GM21576 (cell line): ENCODE measurements around the gene MADD.
"Not testable (repeated sequence)": the region's sequence is repeated elsewhere in the genome, so short reads cannot be mapped to it uniquely, and the experiment has no call there.

Experiments
- ATAC-seq: cut with Tn5 transposase; IDR thresholded peaks from one replicate; pipeline ENCODE4 v1.9.1; 2021; ENCODE audit warnings: mild to moderate bottlenecking, moderate library complexity; ENCODE audit not compliant: unreplicated experiment

MADD gene

GRCh38 chr11:47317064-47317828, 47.3 kb downstream of the MADD start:
- ATAC-seq = peak; percentile 50

- ATAC-seq = no peak
Observed at GRCh38 chr11:47318166-47318565, 48.2 kb downstream of the MADD start.

GRCh38 chr11:47324520-47324919, 54.6 kb downstream of the MADD start:
- ATAC-seq = no peak

GRCh38 chr11:47325271-47326041, 55.5 kb downstream of the MADD start:
- ATAC-seq = no peak

DNA sequence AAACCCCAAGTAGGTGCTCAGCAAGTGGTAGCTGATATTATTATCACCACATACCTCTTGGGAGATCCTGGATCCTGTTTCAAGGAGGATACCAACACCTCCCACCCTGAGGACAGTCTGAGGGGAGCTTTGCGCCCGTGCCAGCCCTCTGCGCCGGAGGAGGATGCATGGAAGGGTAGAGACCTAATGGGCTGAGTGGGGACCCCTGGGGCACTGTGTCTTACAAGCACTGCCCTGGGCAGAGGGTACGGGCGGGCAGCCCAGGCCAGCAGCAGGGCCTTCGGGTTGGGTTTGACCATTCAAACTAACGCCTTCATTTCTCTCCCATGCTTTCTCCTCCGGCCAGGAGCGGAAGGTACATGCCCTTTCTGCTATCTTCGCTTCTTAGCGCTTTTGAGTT, 56.3 kb downstream of the MADD start:
- no peak for ATAC-seq

DNA sequence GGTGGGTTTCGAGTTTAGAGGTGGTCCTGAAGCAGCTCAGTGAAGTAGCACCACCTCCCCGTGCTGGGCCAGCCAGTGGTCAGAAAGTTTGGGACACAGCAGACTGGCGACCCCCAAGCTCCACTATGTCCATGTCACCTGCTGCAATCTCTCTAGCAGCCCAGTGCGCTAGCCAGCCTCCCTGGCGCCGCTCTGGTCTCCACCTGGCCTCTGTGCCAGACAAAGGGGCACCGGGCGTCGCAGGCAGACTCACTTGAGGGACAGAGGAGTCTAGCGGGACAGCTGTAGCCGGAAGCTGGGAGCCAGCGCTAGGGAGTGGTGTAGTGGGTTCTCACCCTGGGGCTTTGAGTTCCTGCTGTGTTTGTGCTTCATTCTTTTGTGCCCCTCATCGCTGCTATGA, 57.1 kb downstream of the MADD start:
- ATAC-seq = no peak

GRCh38 chr11:47327949-47328348, 58.0 kb downstream of the MADD start:
- ATAC-seq = no peak

DNA sequence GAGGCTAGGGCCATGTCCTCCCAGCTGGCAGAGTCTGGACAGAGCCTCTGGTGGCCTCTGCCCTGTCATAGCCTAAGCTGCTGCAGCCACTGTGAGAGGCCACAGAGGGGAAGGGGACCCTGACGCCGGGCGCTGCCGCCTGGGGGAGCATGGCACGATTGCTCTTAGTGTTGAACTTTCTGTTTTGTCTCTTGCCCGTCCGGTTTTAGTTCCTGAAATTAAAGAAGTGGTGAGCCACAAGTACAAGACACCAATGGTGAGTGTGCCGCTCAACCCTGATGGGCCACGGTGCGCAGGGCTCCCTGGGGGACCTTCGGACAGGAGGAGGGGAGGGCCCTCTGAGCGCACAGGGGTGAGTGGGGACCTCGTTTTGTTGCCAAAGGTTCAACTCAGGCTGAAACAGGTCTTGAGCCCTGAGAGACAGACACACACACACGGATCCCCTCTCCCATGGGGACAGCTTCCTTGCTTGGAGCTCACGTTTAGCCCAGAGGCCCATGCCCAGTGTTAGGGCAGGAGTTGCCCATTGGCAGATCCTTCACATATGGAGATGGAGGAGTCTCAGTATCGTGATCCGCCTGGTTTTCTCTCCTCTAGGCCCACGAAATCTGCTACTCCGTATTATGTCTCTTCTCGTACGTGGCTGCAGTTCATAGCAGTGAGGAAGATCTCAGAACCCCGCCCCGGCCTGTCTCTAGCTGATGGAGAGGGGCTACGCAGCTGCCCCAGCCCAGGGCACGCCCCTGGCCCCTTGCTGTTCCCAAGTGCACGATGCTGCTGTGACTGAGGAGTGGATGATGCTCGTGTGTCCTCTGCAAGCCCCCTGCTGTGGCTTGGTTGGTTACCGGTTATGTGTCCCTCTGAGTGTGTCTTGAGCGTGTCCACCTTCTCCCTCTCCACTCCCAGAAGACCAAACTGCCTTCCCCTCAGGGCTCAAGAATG, 58.8 kb downstream of the MADD start:
- ATAC-seq = no peak

DNA sequence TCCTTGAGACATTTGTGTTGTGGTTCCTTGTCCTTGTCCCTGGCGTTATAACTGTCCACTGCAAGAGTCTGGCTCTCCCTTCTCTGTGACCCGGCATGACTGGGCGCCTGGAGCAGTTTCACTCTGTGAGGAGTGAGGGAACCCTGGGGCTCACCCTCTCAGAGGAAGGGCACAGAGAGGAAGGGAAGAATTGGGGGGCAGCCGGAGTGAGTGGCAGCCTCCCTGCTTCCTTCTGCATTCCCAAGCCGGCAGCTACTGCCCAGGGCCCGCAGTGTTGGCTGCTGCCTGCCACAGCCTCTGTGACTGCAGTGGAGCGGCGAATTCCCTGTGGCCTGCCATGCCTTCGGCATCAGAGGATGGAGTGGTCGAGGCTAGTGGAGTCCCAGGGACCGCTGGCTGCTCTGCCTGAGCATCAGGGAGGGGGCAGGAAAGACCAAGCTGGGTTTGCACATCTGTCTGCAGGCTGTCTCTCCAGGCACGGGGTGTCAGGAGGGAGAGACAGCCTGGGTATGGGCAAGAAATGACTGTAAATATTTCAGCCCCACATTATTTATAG, 59.6 kb downstream of the MADD start:
- no peak for ATAC-seq

GRCh38 chr11:47329987-47330931, 60.3 kb downstream of the MADD start:
- no peak for ATAC-seq

DNA sequence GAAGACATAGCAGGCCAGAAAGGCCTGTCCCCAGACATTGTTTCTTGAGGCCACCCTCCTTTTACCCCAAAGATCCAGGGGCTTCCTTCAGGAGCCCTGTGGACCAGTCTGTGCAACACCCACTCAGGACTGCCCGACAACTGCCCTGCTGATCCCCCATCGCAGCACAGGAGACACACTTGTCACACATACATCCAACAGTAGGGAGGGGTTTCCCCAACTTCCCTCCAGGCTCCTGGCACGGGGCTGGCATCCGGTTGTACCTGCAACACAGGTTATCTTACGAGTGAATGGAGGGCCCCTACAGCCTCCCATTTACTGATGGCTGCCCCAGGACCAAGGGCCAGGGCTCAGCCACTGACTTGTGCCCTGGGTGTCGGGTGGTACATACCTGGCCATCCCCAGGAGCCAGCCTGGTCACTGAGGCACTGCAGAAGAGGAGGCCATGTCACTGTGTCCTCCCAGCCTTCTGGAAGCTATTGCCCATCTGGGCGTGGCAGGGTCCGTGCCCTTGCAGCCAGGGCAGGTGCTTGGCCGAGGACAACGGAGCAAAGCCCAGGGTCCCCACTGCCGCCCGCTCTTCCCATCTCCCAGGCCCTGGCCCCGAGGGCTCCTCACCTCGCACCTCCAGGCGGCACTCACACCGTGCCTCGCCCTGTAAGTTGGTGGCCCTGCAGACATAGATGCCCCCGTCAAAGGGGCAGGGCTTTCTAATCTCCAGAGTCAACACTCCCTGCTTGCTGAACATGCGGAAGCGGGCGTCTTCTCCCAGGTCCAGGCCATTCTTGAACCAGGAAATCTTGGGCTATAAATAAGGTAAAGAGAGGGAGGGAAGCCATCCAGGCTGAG, 61.7 kb downstream of the MADD start:
- ATAC-seq = no peak

DNA sequence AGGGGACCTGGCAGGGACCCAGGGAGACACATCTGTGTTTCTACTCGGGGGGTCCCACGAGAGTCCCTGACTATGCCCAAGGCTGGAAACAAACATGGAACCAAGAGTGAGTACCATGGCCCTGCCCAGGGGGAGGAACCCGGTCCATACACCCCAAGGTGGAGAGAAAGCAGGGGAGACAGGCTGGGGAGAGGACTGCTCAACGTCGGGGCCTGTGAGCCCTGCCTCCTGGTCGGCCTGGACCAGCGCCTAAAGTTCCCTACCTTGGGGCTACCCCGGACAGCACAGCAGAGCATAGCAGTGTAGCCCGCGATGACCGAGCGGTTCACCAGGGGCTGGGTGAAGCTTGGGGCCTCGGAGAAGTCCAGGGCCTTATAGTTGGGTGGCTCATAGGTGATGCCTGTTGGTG, 62.4 kb downstream of the MADD start:
- no peak for ATAC-seq

- ATAC-seq = no peak
Observed at GRCh38 chr11:47332791-47333525, 63.0 kb downstream of the MADD start.

- ATAC-seq = no peak
Observed at GRCh38 chr11:47333526-47333845, 63.6 kb downstream of the MADD start.

- ATAC-seq = no peak
Observed at GRCh38 chr11:47333886-47334443, 64.0 kb downstream of the MADD start.

DNA sequence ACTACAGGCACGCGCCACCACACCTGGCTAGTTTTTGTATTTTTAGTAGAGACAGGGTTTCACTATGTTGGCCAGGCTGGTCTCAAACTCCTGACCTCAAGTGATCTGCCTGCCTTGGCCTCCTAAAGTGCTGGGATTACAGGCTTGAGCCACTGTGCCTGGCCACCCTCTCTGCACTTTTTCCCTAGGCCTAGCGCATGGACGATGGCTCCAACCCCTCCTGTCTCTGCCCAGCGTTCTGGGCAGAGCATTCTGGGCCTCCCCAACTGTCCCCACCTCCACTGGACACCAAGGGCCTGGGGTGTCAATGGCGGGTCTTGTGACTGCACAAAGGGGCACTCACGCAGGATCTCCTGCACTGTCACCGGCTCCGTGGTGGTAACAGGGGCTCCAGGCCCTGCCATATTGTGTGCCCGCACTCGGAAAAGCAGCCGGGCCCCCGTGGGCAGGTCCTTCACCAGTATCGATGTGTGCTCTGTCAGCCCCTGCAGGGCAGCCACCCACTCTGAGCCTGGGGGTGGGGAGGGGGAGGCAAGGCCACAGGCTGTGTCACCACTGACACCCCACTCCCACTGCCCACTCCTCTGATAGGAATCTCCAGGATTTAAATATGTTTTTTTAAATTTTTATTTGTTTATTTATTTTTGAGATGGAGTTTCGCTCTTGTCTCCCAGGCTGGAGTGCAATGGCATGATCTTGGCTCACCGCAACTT, 64.9 kb downstream of the MADD start:
- not testable (repeated sequence) for ATAC-seq

DNA sequence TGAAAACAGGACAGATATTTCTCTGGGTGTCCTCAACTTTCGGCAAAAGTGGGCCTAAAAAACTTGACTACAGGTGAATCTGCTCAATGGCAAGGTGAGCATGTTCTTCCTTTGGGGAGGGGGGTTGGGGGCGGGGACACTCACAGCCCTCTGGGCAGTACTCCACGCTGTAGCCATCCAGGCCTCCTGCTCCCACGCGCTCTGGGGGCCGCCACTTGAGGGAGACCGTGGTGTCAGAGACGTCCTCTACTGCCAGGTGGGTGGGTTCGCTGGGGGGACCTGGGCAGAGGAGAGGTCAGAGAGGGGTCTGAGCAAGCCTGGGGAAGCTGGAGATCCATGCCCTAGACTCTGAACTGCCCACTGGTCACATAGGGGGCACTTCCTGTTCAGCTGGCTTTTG, 65.8 kb downstream of the MADD start:
- ATAC-seq = no peak
